AG04450 (cell line): ENCODE measurements around the gene MELTF. TPM values are rescaled to one million over a fixed set of nuclear protein-coding genes. Genes with fewer than 3 reads are reported as not detected.

Experiments
- CTCF ChIA-PET: fragments of 300-600, 350-600 bp; formaldehyde crosslinking; extraction: SDS; loops from one replicate; lab custom pipeline; 2022; ENCODE audit warnings: antibody characterized with exemption, inconsistent platforms; lab: Charles Lee
- POLR2A ChIA-PET: fragments of 350-600 bp; formaldehyde crosslinking; extraction: SDS; loops from one replicate; lab custom pipeline; 2021; ENCODE audit warnings: antibody characterized with exemption, inconsistent platforms; lab: Yijun Ruan, JAX
- DNase-seq: peaks from one replicate; pipeline ENCODE4 v3.0.0-alpha.2; 2011; ENCODE audit warnings: low read depth, low spot score
- H3K27ac ChIP-seq: one replicate; pipeline ENCODE4 v1.5.1; 2012; ENCODE audit warnings: low read depth, low read length, control low read depth
- H3K27me3 ChIP-seq: one replicate; pipeline ENCODE4 v1.6.0; 2012; ENCODE audit warnings: low read length; ENCODE audit not compliant: control insufficient read depth, insufficient read depth
- H3K4me3 ChIP-seq: 2 replicates; pipeline ENCODE4 v1.5.1; 2011; ENCODE audit warnings: mild to moderate bottlenecking, low read depth, low read length, control low read depth
- H3K9me3 ChIP-seq: 2 replicates; pipeline ENCODE4 v1.5.1; 2012; ENCODE audit warnings: low read length; ENCODE audit not compliant: control insufficient read depth, insufficient read depth
- polyA plus RNA-seq: library from polyadenylated mRNA; depleted of rRNA; stranded (reverse); fragments of >200 nt; gene quantifications from 2 replicates; pipeline ENCODE4 v1.2.3, GENCODE V29; 2011
- TF ChIP-seq, protein P1 (sequence below): IDR thresholded peaks from 2 replicates; pipeline ENCODE4 v1.5.1; 2011; ENCODE audit warnings: low read depth, low read length, control low read depth, inconsistent platforms

The MELTF gene
- polyA plus RNA-seq, 1 experiment: 0.55 TPM

DNA sequence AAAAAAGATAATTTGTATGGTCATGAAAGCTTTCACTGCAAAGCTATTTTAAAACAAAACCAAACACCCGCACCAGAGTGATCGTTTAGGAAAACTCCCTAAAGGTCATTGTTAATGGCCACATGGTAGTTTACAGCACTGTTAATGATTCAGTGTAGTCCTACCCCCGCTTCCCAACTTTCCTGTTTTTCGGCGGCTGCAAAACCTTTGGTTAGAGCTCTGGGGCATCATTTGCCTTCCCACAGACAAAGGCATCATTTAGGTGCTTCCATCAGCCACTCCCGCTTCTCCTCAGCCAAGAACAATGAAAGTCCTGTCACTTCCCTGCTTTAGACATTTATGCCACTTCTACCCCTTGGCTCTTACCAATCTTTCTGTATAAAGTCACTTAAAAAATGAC, 10.6 kb downstream of the MELTF start:
- CTCF ChIA-PET: interaction anchor here (2.6 kb wide), 1 partner anchor 11 kb away, joined by 12 read pairs; the partner anchor contains the start of gene MELTF

DNA sequence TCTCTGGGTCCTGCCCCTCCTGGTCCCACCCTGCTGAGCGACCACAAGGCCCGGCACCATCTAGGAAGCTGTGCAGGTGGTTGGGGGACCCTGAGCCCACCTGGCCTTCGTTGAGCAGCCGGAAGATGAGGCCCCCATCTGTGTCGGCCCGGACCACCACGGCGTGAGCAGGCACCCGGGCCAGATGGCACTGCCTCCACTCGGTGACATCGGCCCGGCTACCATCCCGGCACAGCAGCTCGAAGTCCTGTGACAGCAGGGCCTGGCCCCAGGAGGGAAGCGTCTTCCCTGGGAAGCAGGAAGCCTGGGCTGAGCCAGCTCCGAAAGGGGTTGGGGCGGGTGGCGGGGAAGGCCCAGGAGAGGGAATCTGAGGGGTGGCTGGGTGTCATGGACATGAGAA, 12.6 kb downstream of the MELTF start:
- TF ChIP-seq, protein P1, sequence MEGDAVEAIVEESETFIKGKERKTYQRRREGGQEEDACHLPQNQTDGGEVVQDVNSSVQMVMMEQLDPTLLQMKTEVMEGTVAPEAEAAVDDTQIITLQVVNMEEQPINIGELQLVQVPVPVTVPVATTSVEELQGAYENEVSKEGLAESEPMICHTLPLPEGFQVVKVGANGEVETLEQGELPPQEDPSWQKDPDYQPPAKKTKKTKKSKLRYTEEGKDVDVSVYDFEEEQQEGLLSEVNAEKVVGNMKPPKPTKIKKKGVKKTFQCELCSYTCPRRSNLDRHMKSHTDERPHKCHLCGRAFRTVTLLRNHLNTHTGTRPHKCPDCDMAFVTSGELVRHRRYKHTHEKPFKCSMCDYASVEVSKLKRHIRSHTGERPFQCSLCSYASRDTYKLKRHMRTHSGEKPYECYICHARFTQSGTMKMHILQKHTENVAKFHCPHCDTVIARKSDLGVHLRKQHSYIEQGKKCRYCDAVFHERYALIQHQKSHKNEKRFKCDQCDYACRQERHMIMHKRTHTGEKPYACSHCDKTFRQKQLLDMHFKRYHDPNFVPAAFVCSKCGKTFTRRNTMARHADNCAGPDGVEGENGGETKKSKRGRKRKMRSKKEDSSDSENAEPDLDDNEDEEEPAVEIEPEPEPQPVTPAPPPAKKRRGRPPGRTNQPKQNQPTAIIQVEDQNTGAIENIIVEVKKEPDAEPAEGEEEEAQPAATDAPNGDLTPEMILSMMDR: no peak
- Histone ChIP-seq H3K9me3 (no peaks in the 10 kb centered on the region; the same call in 1 of the 2 replicates), H3K27ac (no peak overlapping the region), H3K4me3 (no peak overlapping the region), H3K27me3 (peaks cover 18% of the 10 kb centered on the region)
- ChIA-PET CTCF (interaction anchor here (2.2 kb wide), 1 partner anchor 13 kb away, joined by 14 read pairs; the partner anchor contains the start of gene MELTF), POLR2A (interaction anchor here (0.9 to 1.5 kb wide), 2 partner anchors 11 to 13 kb away, joined by 3 read pairs; no protein-coding TSS in a partner anchor)
- no peak for DNase-seq

More for the DNA sequence above, 10.6 kb downstream of the MELTF start:
- POLR2A ChIA-PET: no interaction called here
- Histone ChIP-seq H3K9me3 (no peaks in the 10 kb centered on the region; the same call in 1 of the 2 replicates), H3K4me3 (no peak overlapping the region), H3K27me3 (peaks cover 35% of the 10 kb centered on the region), H3K27ac (no peak overlapping the region)
- DNase-seq: no peak
- TF ChIP-seq, protein P1: no peak

DNA sequence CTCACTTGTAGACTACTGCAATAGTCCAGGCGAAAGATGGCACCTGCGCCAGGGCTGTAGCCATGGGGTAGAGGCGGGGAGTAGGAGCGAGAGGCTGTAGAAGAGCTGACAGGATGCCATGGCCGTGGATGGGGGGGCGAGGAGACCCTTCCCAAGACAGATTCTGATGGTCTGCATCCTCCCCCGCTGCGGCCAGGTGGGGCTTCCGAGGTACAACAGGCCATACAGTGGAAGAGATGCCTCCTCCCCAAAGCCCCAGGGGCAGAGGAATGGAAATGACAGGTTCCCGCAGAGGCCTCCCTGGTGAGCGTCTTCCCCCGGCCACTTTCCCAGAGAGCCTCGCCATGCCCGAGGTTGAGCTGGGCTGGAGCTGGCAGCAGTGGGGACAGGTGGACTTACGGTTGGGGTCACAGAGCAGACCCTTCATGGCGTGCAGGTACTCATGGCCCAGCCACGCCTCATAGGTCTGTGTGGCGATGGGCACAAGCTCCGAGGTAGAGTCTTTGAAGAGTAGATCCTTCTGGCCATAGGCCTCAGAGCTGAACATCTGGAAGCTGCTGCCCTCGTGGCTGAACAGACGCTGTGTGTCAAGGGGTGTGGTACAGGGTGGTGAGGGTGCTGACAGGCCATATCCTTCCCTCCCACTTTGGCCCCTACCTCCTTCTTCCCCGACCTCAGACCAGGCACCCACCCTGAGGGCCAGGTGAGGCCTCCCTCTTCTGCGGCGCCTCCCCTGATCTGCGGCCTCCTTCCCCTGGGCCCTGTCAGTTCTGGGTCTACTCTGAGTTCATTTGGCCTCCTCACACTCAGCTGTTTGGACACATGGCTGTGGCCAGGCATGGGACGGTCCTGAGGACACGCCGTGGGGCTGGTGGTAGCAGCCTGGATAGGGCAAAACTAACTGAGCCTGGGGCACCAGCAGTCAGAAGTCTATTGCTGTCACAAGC, 13.6 kb downstream of the MELTF start:
- Histone ChIP-seq H3K9me3 (no peaks in the 10 kb centered on the region; the same call in 1 of the 2 replicates), H3K27me3 (peaks cover 15% of the 10 kb centered on the region), H3K4me3 (no peak overlapping the region), H3K27ac (no peak overlapping the region)
- DNase-seq: no peak
- ChIA-PET POLR2A (interaction anchor here (1.1 kb wide), 1 partner anchor 13 kb away, joined by 3 read pairs; no protein-coding TSS in a partner anchor), CTCF (interaction anchor here (1.8 to 2.2 kb wide), 2 partner anchors 13 kb away, joined by 6 to 14 read pairs; partner anchors contain the start of gene MELTF)
- TF ChIP-seq, protein P1: no peak

DNA sequence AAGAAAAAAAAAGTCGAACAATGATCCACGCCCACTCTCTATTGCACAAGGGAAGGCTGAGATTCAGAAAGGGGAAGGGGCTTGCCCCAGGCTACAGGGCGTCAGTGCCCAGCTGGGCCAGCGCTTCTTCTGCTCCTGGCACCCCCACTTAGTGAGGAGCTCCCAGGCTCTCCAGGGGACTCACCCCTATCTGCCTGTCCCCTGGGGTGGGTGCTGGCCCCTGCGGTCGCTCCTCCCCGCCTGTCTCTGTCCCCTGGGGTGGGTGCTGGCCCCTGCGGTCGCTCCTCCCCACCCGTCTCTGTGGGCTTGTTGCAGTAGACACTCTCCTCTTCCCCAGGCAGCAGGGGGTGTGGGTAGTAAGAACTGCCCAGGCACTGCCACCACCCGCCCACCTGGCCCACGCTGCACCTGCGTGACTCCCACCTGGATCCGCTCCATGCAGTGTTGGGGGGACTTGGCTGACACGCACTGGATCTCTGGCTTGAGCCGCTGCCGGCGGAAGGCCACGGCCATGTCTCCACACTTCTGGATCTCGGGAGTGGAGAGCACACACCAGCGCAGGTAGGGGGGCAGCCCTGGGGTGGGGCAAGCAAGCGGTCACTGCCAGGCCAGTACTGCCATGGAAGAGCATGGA, 14.6 kb downstream of the MELTF start:
- CTCF ChIA-PET: interaction anchor here (1.8 kb wide), 1 partner anchor 14 kb away, joined by 6 read pairs; the partner anchor contains the start of gene MELTF

More for the DNA sequence above, 14.6 kb downstream of the MELTF start:
- no peak for DNase-seq
- Histone ChIP-seq H3K27ac (no peak overlapping the region), H3K27me3 (peaks cover 13% of the 10 kb centered on the region), H3K9me3 (no peaks in the 10 kb centered on the region; the same call in 1 of the 2 replicates), H3K4me3 (no peak overlapping the region)
- TF ChIP-seq, protein P1: no peak
- POLR2A ChIA-PET: no interaction called here
